Measurements from ENCODE around the gene LAMB4. TPM values are rescaled to one million over a fixed set of nuclear protein-coding genes. Genes with fewer than 3 reads are reported as not detected.

Gene LAMB4, protein sequence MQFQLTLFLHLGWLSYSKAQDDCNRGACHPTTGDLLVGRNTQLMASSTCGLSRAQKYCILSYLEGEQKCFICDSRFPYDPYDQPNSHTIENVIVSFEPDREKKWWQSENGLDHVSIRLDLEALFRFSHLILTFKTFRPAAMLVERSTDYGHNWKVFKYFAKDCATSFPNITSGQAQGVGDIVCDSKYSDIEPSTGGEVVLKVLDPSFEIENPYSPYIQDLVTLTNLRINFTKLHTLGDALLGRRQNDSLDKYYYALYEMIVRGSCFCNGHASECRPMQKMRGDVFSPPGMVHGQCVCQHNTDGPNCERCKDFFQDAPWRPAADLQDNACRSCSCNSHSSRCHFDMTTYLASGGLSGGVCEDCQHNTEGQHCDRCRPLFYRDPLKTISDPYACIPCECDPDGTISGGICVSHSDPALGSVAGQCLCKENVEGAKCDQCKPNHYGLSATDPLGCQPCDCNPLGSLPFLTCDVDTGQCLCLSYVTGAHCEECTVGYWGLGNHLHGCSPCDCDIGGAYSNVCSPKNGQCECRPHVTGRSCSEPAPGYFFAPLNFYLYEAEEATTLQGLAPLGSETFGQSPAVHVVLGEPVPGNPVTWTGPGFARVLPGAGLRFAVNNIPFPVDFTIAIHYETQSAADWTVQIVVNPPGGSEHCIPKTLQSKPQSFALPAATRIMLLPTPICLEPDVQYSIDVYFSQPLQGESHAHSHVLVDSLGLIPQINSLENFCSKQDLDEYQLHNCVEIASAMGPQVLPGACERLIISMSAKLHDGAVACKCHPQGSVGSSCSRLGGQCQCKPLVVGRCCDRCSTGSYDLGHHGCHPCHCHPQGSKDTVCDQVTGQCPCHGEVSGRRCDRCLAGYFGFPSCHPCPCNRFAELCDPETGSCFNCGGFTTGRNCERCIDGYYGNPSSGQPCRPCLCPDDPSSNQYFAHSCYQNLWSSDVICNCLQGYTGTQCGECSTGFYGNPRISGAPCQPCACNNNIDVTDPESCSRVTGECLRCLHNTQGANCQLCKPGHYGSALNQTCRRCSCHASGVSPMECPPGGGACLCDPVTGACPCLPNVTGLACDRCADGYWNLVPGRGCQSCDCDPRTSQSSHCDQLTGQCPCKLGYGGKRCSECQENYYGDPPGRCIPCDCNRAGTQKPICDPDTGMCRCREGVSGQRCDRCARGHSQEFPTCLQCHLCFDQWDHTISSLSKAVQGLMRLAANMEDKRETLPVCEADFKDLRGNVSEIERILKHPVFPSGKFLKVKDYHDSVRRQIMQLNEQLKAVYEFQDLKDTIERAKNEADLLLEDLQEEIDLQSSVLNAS (N-terminal part only)
- total RNA-seq (1 to 10 TPM in 1 of 4 donors, under 1 TPM in 1, not detected in 2; 0.14 to 2.0 TPM), polyA plus RNA-seq (under 1 TPM in 1 of 3 donors, not detected in 2; 0.04 TPM)

DNA sequence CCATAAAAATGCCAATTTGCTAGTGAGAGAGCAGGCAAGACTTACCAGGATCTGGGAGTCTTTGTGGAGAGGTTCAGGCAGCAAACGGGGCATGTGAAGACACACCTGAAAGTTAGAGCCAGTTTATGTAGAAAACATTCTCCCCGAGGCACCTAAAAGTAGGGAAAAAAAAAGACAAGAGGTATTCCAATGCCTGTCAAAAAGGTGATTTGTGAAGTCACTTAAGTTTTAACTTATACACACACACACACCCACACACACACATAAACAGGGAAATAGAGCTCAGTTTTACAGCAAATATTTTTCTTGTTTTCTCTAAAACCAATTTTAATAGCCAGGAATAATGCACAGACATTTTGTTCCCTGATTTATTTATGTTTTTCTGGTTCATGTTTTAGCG, at the start of gene LAMB4:
Gene LAMB4, minus strand, starts transcription at position 101 of the 400 bp plus-strand sequence. CDS start 7,197 bp downstream, outside the sequence.
- intact Hi-C loops (cut with DNase I) = no loop called here

GRCh38 chr7:108178398-108178797, 48.2 kb upstream of the LAMB4 start:
- TF ChIP-seq EP300 (IDR thresholded peaks at IDR 0.05) (no peak), POLR2A (IDR thresholded peaks at IDR 0.05) (no peak), CTCF (IDR thresholded peaks at IDR 0.05) (no peak), POLR2AphosphoS5 (IDR thresholded peaks at IDR 0.05) (no peak)
- 14 to 44% methylated on average over 3 of the region's 3 CpGs for WGBS, 2 donors
- Histone ChIP-seq H3K9me3 (no peaks in the 10 kb centered on the region), H3K4me3 (no peak overlapping the region), H3K4me1 (no peaks in the 10 kb centered on the region), H3K36me3 (no peaks in the 10 kb centered on the region), H3K27ac (no peak overlapping the region), H3K27me3 (no peaks in the 10 kb centered on the region)
- DNase-seq = no peak
- intact Hi-C loops (cut with DNase I) = no loop called here

More for the DNA sequence above, at the start of gene LAMB4:
- no peak within 1 kb of the TSS for H3K27ac ChIP-seq
- H3K27me3 ChIP-seq = no peaks in the 10 kb centered on the region
- WGBS, 2 donors = 90 to 93% methylated on average over 3 of the region's 3 CpGs
- no peak for DNase-seq
- H3K9me3 ChIP-seq = no peaks in the 10 kb centered on the region
- H3K36me3 ChIP-seq = no peaks in the 10 kb centered on the region
- no peak within 1 kb of the TSS for H3K4me3 ChIP-seq
- TF ChIP-seq EP300 (IDR thresholded peaks at IDR 0.05) = no peak
- no peaks in the 10 kb centered on the region for H3K4me1 ChIP-seq

DNA sequence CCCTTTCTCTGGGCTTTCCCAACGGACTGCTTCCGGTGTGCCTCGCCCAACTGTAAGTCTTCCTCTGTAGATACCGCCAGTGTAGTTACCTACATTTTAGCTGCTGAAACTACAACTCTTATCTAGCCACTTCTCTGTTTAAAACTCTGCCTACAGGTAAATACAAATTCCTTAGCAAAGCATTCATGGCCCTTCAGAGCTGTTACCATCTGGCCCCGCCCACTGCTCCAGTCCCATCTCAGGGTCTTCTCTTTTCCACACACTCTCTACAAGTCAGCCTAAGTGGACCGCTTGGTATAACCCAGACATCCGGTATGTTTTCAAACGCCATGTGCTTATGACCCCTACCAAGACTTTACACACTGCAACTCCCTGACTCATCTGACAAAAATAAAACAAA, 41.0 kb upstream of the LAMB4 start:
- H3K36me3 ChIP-seq = no peaks in the 10 kb centered on the region
- WGBS, 2 donors = 94 to 95% methylated on average over 8 of the region's 8 CpGs
- DNase-seq = no peak
- H3K27me3 ChIP-seq = no peaks in the 10 kb centered on the region
- no peak overlapping the region for H3K27ac ChIP-seq
- no peaks in the 10 kb centered on the region for H3K4me1 ChIP-seq
- intact Hi-C loops (cut with DNase I) = no loop called here
- TF ChIP-seq EP300 (IDR thresholded peaks at IDR 0.05) (no peak), CTCF (IDR thresholded peaks at IDR 0.05) (no peak), POLR2AphosphoS5 (IDR thresholded peaks at IDR 0.05) (no peak), POLR2A (IDR thresholded peaks at IDR 0.05) (no peak)
- H3K4me3 ChIP-seq = no peak overlapping the region
- no peaks in the 10 kb centered on the region for H3K9me3 ChIP-seq

DNA sequence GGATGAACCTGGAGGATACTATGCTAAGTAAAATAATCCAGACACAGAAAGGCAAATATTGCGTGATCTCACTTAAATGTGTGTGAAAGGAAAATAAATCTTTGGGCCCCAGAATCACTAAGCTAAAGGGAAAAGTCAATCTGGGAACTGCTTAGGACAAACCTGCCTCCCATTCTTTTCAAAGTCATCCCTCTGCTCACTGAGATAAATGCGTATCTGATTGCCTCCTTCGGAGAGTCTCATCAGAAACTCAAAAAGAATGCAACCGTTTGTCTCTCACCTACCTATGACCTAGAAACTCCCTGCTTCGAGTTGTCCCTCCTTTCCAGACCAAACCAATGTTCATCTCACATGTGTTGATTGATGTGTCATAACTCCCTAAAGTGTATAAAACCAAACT, 40.1 kb upstream of the LAMB4 start:
- DNase-seq = no peak
- intact Hi-C loops (cut with DNase I) = no loop called here
- H3K36me3 ChIP-seq = no peaks in the 10 kb centered on the region
- H3K27ac ChIP-seq = no peak overlapping the region
- TF ChIP-seq POLR2AphosphoS5 (IDR thresholded peaks at IDR 0.05) (no peak), CTCF (IDR thresholded peaks at IDR 0.05) (no peak), EP300 (IDR thresholded peaks at IDR 0.05) (no peak), POLR2A (IDR thresholded peaks at IDR 0.05) (no peak)
- WGBS, 2 donors = 79 to 84% methylated on average over 5 of the region's 5 CpGs
- no peaks in the 10 kb centered on the region for H3K9me3 ChIP-seq
- no peak overlapping the region for H3K4me3 ChIP-seq
- H3K27me3 ChIP-seq = no peaks in the 10 kb centered on the region
- H3K4me1 ChIP-seq = no peaks in the 10 kb centered on the region
